GM12878 (cell line): ENCODE measurements around the gene BMPR2. TPM values are rescaled to one million over a fixed set of nuclear protein-coding genes. Genes with fewer than 3 reads are reported as not detected.

Experiments
- ATAC-seq: fragments of 200-7000 bp; cut with Tn5 transposase; 3 replicates; pipeline ENCODE4 v1.9.1; 2020; ENCODE audit warnings: mild to moderate bottlenecking, moderate library complexity
- BruUV-seq: library from RNA; stranded (reverse); fragments of 400-500 nt; replicated peaks from 2 replicates; lab custom pipeline; 2021; lab: Mats Ljungman, UMichigan
- CTCF ChIA-PET: fragments of 300-600 bp; sonication (Branson Sonifier 250); formaldehyde crosslinking; extraction: SDS; loops from one replicate; lab custom pipeline; 2021; ENCODE audit warnings: inconsistent platforms; lab: Yijun Ruan, JAX
- POLR2A ChIA-PET: fragments of 350-600 bp; formaldehyde crosslinking; extraction: SDS; loops from one replicate; lab custom pipeline; 2021; ENCODE audit warnings: inconsistent platforms; lab: Charles Lee
- RAD21 ChIA-PET: fragments of 300-600 bp; sonication (Branson Sonifier 250); formaldehyde crosslinking; loops from one replicate; lab custom pipeline; 2023; ENCODE audit warnings: antibody characterized with exemption; ENCODE audit not compliant: unreplicated experiment; lab: Charles Lee
- SMC1A ChIA-PET: fragments of 300-600 bp; sonication (Branson Sonifier 250); formaldehyde crosslinking; loops from one replicate; lab custom pipeline; 2023; ENCODE audit not compliant: unreplicated experiment, uncharacterized antibody; lab: Charles Lee
- DNase-seq: peaks from one replicate; pipeline ENCODE4 v3.0.0-alpha.2; 2011; ENCODE audit warnings: low read depth, low spot score
- FAIRE-seq: peaks from 3 replicates; lab custom pipeline; 2011; peaks lifted over from hg19 to GRCh38; lab: Jason Lieb, UNC
- H2AFZ ChIP-seq: 2 replicates; pipeline ENCODE4 v1.6.0; 2011; ENCODE audit warnings: low read depth, low read length, control low read depth; ENCODE audit not compliant: control insufficient read depth
- H3K27ac ChIP-seq: 2 replicates; pipeline ENCODE4 v1.5.1; 2011; ENCODE audit warnings: control low read depth; ENCODE audit not compliant: control insufficient read depth, insufficient read depth
- H3K27me3 ChIP-seq, 2 experiments: replicated peaks in 1 of 2; 2 replicates each; pipeline versions ENCODE4 v1.6.0 to v1.6.1; 2011; ENCODE audit warnings: low read length in 1 of 2; ENCODE audit not compliant: control insufficient read depth in 2 of 2, insufficient read depth in 2 of 2
- H3K36me3 ChIP-seq, 2 experiments: 2 replicates each; pipeline ENCODE4 v1.5.1; 2011; ENCODE audit warnings: low read length in 1 of 2; ENCODE audit not compliant: control insufficient read depth in 2 of 2, insufficient read depth in 2 of 2
- H3K4me1 ChIP-seq: 2 replicates; pipeline ENCODE4 v1.6.1; 2011; ENCODE audit warnings: mild to moderate bottlenecking, low read length, moderate library complexity, mixed read lengths; ENCODE audit not compliant: control insufficient read depth, insufficient read depth
- H3K4me2 ChIP-seq: 2 replicates; pipeline ENCODE4 v1.6.0; 2011; ENCODE audit warnings: control low read depth; ENCODE audit not compliant: control insufficient read depth, insufficient read depth
- H3K4me3 ChIP-seq: fragments of 200-600 bp; sonication (generic); 2 replicates; pipeline ENCODE4 v1.5.1; 2016
- H3K79me2 ChIP-seq: 2 replicates; pipeline ENCODE4 v1.6.0; 2011; ENCODE audit warnings: low read length; ENCODE audit not compliant: control insufficient read depth, insufficient read depth
- H3K9ac ChIP-seq: 2 replicates; pipeline ENCODE4 v1.8.0; 2011; ENCODE audit warnings: low read length, control low read depth, mixed read lengths; ENCODE audit not compliant: control insufficient read depth, insufficient read depth
- H3K9me3 ChIP-seq: replicated peaks from 3 replicates; pipeline ENCODE4 v1.5.1; 2011; ENCODE audit warnings: mild to moderate bottlenecking, low read length; ENCODE audit not compliant: control insufficient read depth, insufficient read depth
- H4K20me1 ChIP-seq: 2 replicates; pipeline ENCODE4 v1.6.0; 2011; ENCODE audit not compliant: control insufficient read depth, insufficient read depth
- CREB1 ChIP-seq: IDR thresholded peaks from 2 replicates; pipeline ENCODE4 v1.6.1; 2012; ENCODE audit warnings: low read depth, mild to moderate bottlenecking, inconsistent platforms
- FOXM1 ChIP-seq: IDR thresholded peaks from 2 replicates; pipeline ENCODE4 v1.6.1; 2012; ENCODE audit warnings: low read depth, mild to moderate bottlenecking, inconsistent platforms, low read length, moderate library complexity
- IKZF1 ChIP-seq: fragments of 450-650 bp; conservative IDR thresholded peaks from 2 replicates; pipeline ENCODE4 v1.6.1; 2017; ENCODE audit warnings: antibody characterized with exemption, mild to moderate bottlenecking
- IRF3 ChIP-seq: fragments of 450-650 bp; IDR thresholded peaks from 2 replicates; pipeline ENCODE4 v1.6.1; 2014; ENCODE audit warnings: mild to moderate bottlenecking
- KLF5 ChIP-seq: fragments of 450-650 bp; IDR thresholded peaks from 2 replicates; pipeline ENCODE4 v1.6.1; 2014; ENCODE audit warnings: mild to moderate bottlenecking; ENCODE audit not compliant: partially characterized antibody
- MAX ChIP-seq: IDR thresholded peaks from 2 replicates; pipeline ENCODE4 v1.6.1; 2012; ENCODE audit warnings: low read depth, low read length, improper control_type of control experiment
- NFXL1 ChIP-seq: fragments of 450-650 bp; IDR thresholded peaks from 2 replicates; pipeline ENCODE4 v1.6.1; 2017; ENCODE audit warnings: antibody characterized with exemption, mild to moderate bottlenecking, borderline replicate concordance
- PML ChIP-seq: IDR thresholded peaks from 2 replicates; pipeline ENCODE4 v1.6.1; 2012; ENCODE audit warnings: low read length, inconsistent platforms
- POU2F2 ChIP-seq: IDR thresholded peaks from 3 replicates; pipeline ENCODE4 v1.6.1; 2011; ENCODE audit warnings: low read depth, mild to moderate bottlenecking, low read length, borderline replicate concordance
- RELA ChIP-seq: fragments of 450-650 bp; IDR thresholded peaks from 2 replicates; pipeline ENCODE4 v1.8.0; 2014; ENCODE audit warnings: borderline replicate concordance; ENCODE audit not compliant: partially characterized antibody
- TARDBP ChIP-seq: IDR thresholded peaks from 2 replicates; pipeline ENCODE4 v1.6.1; 2016; ENCODE audit warnings: borderline replicate concordance
- ZNF24 ChIP-seq: fragments of 450-650 bp; IDR thresholded peaks from 2 replicates; pipeline ENCODE4 v1.6.1; 2017; ENCODE audit warnings: antibody characterized with exemption, mild to moderate bottlenecking
- ZNF592 ChIP-seq: fragments of 450-650 bp; IDR thresholded peaks from 2 replicates; pipeline ENCODE4 v1.6.1; 2017; ENCODE audit warnings: mild to moderate bottlenecking, moderate library complexity
- WGBS: methylation state at CpG from one replicate; pipeline ENCODE4 v1.1.6; 2016; ENCODE audit warnings: low lambda C conversion rate; ENCODE audit not compliant: insufficient replicate concordance, insufficient coverage; ENCODE audit errors: missing lambda C conversion rate; 5-methylcytosine and 5-hydroxymethylcytosine counted together
- in situ Hi-C: fragments of 300-500 bp; cut with MboI; formaldehyde crosslinking; loops from 9 replicates; pipeline ENCODE4 v1.14.3; 2018; ENCODE audit warnings: mixed read lengths
- intact Hi-C: fragments of 100-400 bp; cut with micrococcal nuclease; formaldehyde crosslinking; loops from one replicate; pipeline ENCODE4 v1.14.2; 2022; ENCODE audit not compliant: unreplicated experiment
- polyA plus RNA-seq, 11 experiments: library from polyadenylated mRNA; depleted of rRNA in 4 of 11; unstranded in 6 of 11; stranded (reverse) in 5 of 11; fragments of >200 nt; fragmentation: Nextera tagmentation in 4 of 11; fragmentation: Illumina TruSeq in 1 of 11; extraction: Ambion mirVana in 4 of 11; extraction: Trizol in 1 of 11; gene quantifications; 1 replicate in 1 of 11; 2 replicates in 10 of 11; pipeline versions ENCODE4 v1.2.1 to v1.2.3, GENCODE V29; 2011 to 2016; ENCODE audit warnings: inconsistent platforms in 2 of 11, missing spikeins in 2 of 11, low read depth in 1 of 11
- total RNA-seq, 4 experiments: library from RNA; depleted of rRNA in 3 of 4; stranded (reverse); fragments of >200 nt in 3 of 4; fragmentation: Illumina TruSeq in 1 of 4; extraction: Trizol in 1 of 4; gene quantifications; 2 replicates each; pipeline versions ENCODE4 v1.2.1 to v1.2.3, GENCODE V29; 2013 to 2021

Gene BMPR2
- total and polyA plus RNA-seq, 10 of the 15 experiments (the other 5 are each of a cell fraction or from before 2014, with no cell fraction given): 2.4 to 33.0 (median 7.1) TPM

GRCh38 chr2:202488671-202489070, 112.5 kb downstream of the BMPR2 start:
- in situ Hi-C loops (no loop called here), intact Hi-C loops (no loop called here)
- Histone ChIP-seq H3K4me3 (no peak overlapping the region), H3K9me3 (no peaks in the 10 kb centered on the region), H3K4me2 (no peak overlapping the region), H3K27ac (no peak overlapping the region), H2AFZ (no peak overlapping the region), H3K9ac (no peak overlapping the region), H4K20me1 (no peaks in the 10 kb centered on the region), H3K27me3 (no peaks in the 10 kb centered on the region), H3K79me2 (no peaks in the 10 kb centered on the region), H3K36me3 (no peaks in the 10 kb centered on the region; a peak in 1 of 4 replicates), H3K4me1 (no peaks in the 10 kb centered on the region)
- ChIA-PET SMC1A (no interaction called here), CTCF (no interaction called here), POLR2A (no interaction called here), RAD21 (no interaction called here)
- no TSS peak for BruUV-seq
- DNase-seq: no peak
- 92% methylated on average over 3 of the region's 3 CpGs for WGBS
- no peak for ATAC-seq
- FAIRE-seq: no peak
- TF ChIP-seq RELA (no peak), TARDBP (no peak), PML (no peak), MAX (no peak), IKZF1 (no peak)

GRCh38 chr2:202490479-202490878, 114.4 kb downstream of the BMPR2 start:
- POLR2A ChIA-PET: no interaction called here
- no peak overlapping the region for H3K9ac ChIP-seq
- H4K20me1 ChIP-seq: no peaks in the 10 kb centered on the region
- H3K4me1 ChIP-seq: no peaks in the 10 kb centered on the region
- no peaks in the 10 kb centered on the region; a peak in 1 of 4 replicates for H3K36me3 ChIP-seq
- FAIRE-seq (no peak), DNase-seq (no peak), ATAC-seq (no peak)
- no peak overlapping the region for H3K4me3 ChIP-seq
- H3K27me3 ChIP-seq: no peaks in the 10 kb centered on the region
- CTCF ChIA-PET: interaction anchor here (1.4 kb wide), 1 partner anchor 22 kb away, joined by 3 read pairs; no protein-coding TSS in a partner anchor
- no TSS peak for BruUV-seq
- H3K9me3 ChIP-seq: no peaks in the 10 kb centered on the region
- SMC1A ChIA-PET: interaction anchor here (0.6 to 1.2 kb wide), 2 partner anchors 12 to 624 kb away, joined by 3 to 4 read pairs; no protein-coding TSS in a partner anchor
- RAD21 ChIA-PET: no interaction called here
- intact Hi-C loops: no loop called here
- H3K79me2 ChIP-seq: no peaks in the 10 kb centered on the region
- no peak overlapping the region for H2AFZ ChIP-seq
- in situ Hi-C loops: no loop called here
- no peak overlapping the region for H3K4me2 ChIP-seq
- H3K27ac ChIP-seq: no peak overlapping the region
- no peak for TF ChIP-seq NFXL1
- no peak for TF ChIP-seq FOXM1
- TF ChIP-seq CREB1: no peak
- no peak for TF ChIP-seq POU2F2
- no peak for TF ChIP-seq ZNF592
- TF ChIP-seq KLF5: no peak
- TF ChIP-seq IRF3: no peak
- no peak for TF ChIP-seq ZNF24
